Urothelium cell line (cell line): ENCODE measurements around the gene ASAP3.

Source experiments
- DNase-seq: peaks from one replicate; pipeline ENCODE4 v3.0.0; 2011; ENCODE audit warnings: low spot score, mixed read lengths
- FAIRE-seq: peaks from 2 replicates; lab custom pipeline; 2011; peaks lifted over from hg19 to GRCh38; lab: Jason Lieb, UNC

ASAP3 gene

DNA sequence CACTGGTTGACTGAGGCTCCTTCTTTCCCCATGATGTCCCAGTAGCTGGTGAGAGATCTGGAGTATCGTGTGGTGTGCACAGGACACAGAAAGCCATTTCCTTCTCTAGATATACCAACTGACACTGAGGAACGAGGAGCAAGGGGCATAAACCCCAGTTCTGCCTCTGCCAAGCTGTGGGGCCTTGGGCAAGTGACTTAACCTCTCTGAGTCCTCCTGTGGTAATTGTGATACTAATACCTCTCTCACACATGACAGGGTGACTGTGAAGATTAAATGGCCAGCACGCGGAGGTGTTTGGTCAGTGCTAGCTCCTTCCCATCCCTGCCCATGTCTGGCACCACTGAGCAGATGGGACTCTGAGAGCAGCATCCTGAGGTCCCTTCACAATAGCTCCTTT, 33.1 kb downstream of the ASAP3 start:
- FAIRE-seq (no peak), DNase-seq (no peak)

DNA sequence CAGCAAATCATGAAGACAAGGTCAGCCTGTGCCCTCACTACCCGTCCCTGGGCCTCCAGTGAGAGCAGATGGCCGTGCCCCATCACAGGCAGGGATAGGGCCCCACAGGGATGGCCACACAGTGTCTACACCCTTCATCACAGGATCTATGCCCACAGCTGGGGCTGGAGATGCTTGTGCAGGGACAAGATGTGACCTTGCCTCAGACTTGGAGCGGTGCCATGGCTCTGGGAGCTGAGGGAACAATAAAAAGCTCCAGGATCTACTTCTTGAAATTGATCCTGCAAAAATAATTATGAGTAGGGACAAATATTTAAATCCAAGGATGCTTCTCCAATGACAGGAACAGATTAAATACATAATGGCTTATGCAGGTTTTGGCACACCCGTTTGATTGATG, 34.0 kb downstream of the ASAP3 start:
- DNase-seq (no peak), FAIRE-seq (no peak)

DNA sequence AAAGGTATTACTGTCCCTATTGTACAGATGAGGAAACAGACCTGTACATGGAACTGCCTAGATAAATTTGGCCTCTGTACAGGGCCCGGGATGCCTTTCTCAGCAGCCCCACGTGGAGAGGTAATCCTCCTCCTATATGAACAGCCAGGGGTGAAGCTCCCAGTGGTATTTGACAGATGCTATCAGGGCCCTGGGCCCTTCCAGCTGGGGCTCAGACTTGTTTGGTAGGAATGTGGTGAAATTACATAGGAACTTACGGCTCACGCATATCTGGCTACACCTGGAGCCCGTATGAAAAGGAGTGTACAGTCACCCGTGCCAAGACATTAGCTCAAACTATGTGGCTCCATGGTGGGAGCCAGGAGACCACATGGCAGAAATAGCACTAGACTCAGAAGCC, 34.7 kb downstream of the ASAP3 start:
- FAIRE-seq, result no peak
- no peak for DNase-seq

DNA sequence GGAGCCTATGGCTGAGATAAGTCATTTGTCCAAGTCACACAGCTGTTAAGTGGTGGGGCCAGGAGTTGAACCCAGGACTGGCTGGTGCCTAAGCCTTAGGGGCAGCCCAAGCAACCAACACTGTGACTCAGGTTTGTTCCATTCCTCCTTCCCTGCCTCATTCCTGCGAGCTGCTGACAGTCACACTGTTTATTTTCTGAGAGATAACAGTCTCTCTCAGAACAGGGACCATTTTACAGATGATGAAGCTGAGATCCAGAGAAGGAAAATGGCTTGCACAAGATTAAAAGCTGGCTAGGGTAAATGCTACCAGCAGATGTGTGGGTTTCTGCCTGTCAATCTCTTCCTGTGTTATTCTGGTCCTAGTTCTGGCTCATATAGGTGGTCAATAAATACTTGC, 35.1 kb downstream of the ASAP3 start:
- DNase-seq, result no peak
- no peak for FAIRE-seq

DNA sequence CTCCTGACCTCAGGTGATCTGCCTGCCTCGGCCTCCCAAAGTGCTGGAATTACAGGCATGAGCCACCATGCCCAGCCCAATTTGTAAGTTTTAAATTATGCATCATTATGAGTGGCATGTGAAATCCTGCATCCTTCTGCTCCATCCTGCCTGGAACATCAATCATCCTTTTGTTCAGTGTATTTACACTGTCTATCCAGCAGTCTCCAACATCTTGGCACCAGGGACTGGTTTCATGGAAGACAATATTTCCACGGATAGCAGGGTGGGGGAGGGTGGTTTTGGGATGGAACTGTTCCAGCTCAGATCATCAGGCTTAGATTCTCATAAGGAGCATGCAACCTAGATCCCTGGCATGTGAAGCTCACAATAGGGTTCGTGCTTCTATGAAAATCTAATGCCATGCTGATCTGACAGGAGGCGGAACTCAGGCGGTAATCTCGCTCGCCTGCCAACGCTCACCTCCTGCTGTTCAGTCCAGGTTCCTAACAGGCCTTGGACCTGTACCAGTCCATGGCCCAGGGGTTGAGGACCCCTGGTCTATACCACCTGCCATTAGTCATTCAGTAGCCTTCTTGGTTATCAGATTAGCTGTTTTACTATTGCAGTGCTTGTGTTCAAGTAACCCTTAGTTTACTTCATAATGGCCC, 37.2 kb downstream of the ASAP3 start:
- no peak for FAIRE-seq
- DNase-seq, result no peak

DNA sequence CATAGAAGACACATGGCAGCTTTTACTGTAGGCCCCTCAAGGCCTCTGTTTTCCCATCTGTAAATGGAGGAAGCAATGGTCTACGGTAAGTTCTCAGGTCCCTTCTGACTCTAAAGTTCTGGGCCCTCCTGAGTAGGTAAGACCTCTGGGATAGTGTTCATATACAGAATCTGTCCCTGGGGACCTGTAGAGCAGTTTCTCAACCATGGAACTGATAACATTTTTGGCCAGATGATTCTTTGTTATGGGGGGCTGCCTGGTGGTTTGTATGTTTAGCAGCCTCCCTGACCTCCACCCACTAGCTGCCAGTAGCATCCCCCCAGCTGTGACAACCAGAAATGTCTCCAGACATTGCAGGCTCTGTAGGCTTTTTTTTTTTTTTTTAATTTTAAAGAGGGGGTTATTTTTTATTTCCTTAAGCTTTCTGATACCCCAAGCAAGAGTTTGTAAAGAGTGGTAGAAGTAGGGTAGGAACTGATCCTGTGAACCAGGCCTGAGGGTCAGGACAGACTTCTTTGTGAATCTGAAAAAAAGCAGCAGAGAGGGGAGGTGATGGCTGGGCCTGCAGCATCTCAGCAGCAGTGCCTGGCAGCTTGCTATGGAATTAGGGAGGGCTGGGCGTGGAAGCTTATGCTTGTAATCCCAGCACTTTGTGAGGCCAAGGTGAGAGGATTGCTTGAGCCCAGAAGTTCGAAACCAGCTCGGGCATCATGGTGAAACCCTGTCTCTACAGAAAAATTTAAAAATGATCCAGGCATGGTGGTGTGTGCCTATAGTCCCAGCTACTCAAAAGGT, 39.2 kb downstream of the ASAP3 start:
- DNase-seq, result no peak
- FAIRE-seq, result no peak

DNA sequence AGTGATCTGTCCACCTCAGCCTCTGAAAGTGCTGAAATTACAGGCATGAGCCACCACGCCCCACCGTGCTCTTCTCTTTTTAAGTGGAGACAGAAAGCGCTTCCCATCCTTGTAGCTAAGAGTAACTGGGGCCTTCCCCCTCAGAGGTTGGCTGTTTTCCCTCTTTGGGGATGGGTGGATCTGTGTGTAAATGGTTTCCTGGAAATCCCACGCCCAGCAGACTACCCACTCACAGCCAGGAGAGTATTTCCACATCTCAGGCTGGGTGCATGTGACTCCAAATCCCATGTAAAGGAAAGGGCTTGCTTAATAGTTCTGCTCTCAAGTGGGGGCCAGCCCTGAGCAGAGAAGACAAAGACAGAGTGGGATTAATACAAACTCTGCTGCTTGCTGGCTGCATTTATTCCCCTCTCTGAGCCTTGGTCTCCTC, 39.9 kb downstream of the ASAP3 start:
- DNase-seq (no peak), FAIRE-seq (no peak)

DNA sequence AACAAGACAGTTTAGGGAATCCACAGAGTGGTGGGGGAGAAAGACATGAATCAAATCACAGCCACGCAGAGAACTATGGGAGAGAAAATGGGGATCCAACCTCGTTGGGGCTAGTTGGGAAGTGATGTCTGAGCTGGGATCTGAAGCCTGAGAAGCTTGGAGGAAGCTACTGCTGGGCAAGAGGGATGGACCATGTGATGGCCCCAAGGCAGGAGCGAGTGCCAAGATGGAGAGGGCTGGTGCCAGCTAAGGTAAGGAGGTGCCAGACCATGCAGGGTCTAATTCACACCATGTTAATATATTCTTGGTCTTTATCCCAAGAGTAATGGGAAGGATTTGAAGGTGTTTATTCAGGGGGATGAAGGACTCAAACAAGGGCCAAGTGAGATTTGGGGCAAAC, 41.2 kb downstream of the ASAP3 start:
- FAIRE-seq (no peak), DNase-seq (no peak)

DNA sequence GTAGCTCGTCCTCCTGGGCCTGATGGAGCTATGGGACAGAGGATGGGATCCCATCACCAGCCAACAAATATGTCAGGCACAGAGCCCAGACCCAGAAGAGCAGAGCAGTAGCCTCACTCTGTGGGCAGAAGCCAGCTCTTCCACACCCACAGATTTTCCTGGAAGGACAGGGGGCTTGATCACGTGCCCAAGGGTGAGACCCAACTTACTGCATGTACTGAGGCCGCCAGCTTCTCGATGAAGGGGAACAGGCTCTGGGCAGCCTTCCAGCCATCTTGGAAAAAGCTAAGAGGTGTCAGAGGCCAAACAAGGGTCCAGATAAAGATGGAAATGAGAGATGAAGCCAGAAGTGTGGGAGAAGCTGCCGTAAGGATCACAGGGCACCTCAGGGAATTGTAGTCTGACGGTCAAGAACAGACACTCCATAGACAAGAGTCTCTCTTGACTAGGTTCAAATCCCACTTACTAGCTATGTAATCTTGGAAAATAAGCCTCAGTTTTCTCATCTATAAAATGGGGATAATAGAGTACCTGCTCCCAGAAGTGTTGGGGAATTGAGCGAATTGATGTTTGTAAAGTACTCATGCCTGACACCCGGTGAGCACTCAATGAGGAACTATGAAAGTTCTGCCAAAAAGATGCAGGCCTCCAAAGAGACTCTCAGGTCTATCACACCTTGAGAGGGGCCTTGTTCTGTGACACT, 42.4 kb downstream of the ASAP3 start:
- no peak for FAIRE-seq

DNA sequence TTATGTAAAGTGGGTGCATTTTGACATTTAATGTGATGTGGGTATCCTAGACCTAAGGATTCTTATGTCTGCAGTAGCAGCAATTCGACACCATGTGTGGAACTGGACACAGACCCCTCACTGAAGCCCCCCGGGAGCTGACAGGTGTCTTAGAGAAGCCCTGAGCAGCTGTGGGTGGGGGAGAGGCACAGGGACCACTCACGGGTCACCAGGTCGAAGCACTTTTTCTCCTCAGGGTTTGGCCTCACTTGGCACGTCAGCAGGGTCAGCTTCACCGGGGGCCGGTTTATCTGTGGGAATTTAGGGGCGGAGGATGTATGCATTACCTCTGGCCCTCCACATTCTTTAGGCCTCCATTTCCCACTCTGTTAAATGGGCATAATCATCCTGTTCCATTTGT, 45.4 kb downstream of the ASAP3 start:
- no peak for DNase-seq
- no peak for FAIRE-seq

More for the DNA sequence above, 42.4 kb downstream of the ASAP3 start:
- DNase-seq, result no peak

DNA sequence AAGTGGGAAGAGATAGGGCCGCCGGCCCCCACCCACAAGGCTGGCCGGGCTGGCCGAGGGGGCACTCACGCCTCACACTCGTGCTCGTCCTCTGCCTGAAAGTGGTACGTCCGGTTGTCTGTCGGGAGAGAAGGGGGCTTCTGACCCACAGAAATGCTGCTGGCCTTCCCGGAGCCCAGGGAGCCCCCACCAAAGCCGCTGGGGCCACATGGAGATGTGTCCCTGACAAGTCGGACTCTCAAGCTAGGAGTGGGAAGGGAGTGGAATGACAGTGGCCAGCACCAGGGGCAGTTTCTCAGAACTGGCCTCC, 46.7 kb downstream of the ASAP3 start:
- FAIRE-seq (no peak), DNase-seq (no peak)

DNA sequence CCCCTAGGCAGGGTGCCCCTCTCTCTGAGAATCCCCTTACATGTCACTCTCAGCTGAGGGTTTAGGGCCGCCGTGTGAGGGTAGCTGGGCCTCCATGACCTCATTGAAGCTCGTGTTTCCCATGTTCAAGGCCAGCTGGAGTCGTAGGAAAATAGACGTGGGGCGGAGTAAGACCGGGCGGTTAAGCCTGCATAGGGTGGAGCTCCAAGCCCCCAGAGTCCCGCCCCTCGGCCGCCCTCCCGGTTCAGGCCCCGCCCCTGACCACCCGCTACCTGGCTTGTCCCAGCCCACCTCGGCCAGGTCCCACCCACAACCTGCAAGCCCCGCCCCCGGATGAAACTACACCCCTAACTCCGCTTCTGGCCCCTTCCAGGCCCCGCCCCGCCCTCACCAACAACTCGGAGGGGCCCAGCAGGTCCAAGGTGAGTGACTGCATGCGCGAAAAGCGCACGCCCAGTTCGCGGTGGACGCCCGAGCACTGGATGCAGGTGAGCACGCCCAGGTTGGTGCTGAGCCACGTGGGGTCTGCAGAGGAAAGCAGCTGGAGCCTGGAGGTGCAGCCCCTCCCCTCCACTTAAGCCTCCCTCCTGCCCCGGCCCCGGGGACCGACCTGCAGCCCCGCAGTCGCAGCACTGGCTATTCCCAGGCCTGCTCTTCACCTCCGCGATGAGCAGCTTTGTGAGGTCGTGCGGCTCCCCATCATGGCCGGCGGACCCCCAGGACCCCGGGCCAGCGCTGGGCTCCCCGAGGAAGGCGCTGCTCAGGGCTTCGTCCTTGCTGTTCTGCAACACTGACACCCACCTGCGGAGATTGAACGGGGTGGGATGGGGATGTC, 47.2 kb downstream of the ASAP3 start:
- FAIRE-seq (no peak), DNase-seq (no peak)

DNA sequence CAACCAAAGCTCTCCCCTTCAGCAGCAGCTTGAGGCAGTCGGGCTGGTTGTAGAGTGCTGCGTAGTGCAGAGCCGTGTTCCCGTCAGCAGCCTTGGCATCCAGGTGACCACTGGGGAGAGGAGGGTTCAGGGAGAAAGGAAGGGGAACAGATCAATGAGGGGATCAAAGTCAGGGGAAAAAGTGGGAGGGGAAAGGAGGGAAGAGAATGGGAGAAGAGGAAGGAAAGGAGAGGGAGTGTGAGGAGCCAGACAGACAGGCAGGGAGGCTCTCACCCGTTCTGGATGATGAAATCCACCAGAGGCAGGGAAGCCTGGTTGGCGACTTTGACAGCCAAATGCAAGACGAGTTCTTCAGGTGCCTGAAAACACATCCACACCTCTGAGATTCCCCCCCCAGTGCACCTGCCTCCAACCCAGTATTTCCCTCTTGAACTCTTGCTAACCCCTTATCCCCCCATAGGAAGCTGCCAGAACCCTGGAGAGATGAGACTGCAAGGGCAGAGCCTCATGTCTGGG, 49.7 kb downstream of the ASAP3 start:
- DNase-seq, result no peak

DNA sequence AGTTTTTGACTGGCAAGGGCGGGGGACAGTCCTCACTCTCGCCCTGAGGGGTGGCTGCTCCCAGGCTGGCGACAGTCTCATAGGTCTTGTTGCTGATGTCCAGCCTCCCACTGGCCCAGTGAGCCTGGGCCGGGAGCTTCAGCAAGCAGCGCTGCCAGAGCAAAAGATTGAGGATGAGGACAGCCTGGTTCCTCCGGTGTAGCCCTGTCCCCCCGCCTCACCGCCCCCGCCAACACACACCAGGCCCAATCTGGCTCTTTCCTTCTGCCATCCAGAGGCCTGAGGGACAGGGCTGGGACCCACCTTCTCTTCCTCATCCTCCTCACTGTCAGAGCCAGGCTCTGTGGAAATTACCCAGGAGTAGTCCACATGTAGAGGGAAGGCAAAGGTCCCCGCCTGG, 50.9 kb downstream of the ASAP3 start:
- DNase-seq, result no peak
- no peak for FAIRE-seq

More for the DNA sequence above, 49.7 kb downstream of the ASAP3 start:
- FAIRE-seq, result no peak

DNA sequence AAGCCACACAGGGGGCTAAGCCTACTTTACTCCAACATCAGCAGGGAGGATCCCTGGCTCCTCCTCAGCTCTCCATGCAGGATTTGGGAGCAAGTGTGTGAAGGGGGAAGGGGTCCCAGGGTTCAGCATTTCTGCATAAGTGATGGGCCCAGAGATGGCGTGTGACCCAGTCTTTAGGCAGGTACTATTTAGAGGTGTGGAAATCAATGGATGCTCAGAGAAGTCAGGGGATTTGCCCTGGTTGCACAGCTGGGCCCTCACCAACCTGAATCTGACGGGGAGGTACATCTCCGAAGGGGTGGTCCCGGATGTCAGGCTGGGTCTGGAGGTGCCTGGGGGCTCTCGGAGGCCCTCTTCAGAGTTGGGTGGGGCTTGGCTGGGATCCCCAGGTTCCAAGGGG, 52.5 kb downstream of the ASAP3 start:
- no peak for DNase-seq
- no peak for FAIRE-seq

DNA sequence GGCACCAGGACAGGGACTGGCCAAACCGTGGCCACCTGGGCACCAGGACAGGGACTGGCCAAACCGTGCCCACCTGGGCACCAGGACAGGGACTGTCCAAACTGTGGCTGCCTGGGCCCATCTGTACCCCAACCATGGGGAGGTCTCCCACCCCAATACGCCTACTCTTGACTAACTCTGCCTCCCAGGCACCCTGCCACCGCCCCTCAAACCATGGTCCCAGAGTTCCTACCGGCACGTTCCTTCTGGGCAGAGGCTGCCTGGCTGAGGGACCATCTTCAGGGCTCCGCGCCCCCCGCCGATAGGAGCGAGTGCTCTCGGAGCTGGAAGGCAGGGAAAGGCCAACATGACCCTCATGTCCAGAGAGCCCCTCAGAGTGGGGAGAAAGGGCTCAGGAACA, 53.2 kb downstream of the ASAP3 start:
- FAIRE-seq, result no peak
- no peak for DNase-seq

DNA sequence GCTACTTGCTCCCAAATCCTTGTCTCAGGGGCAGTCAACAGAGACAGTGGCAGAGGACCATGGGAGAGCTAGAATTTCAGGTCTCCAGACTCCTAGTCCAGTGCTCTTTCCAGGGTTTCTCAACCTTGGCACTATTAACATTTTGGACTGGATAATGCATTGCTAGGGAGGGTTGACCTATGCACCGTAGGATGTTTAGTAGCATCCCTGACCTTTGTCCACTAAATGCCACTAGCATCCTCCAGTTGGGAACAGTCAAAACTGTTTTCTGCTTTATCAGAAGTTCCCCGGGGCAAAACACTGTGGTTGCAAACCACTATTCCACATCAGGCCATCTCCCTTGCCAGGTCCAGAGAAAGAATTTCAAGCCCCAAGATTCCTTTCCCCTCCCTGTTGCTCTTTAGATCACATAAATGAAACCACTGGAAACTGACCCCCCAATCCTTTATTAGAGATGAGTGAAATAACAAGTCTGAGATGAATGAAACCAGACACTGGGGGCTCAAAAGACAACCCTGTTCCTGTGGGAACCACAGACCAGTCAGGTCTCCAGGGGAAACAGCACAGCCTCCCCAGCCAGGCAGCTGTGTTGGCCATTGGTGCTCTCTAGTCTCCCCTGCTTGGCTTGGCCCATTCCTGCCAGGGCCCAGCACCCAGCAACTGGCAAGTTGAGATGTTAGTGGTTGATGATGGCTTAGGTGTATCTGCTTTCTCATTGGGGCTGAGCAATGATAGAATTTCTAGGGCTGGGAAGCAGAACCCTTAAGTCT, 55.7 kb downstream of the ASAP3 start:
- FAIRE-seq (no peak), DNase-seq (no peak)

DNA sequence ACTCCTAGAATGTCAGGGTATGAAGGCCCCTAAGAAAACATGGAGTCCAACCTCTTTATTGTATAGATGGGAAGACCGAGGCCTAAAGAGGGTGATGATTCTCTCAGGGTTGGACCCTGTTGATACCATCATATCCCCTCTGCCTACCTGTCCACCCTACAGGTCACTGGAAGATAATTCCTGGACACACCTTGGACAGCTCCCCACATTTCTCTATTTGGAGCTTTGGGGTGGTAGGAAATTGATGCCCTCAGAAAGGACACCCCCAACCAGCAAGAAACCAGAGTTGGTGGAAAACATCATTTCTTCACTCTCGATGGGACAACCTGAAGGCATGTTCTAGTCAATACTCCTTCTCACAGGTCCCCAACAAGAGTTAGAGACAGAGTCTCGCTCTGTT, 56.4 kb downstream of the ASAP3 start:
- no peak for DNase-seq

DNA sequence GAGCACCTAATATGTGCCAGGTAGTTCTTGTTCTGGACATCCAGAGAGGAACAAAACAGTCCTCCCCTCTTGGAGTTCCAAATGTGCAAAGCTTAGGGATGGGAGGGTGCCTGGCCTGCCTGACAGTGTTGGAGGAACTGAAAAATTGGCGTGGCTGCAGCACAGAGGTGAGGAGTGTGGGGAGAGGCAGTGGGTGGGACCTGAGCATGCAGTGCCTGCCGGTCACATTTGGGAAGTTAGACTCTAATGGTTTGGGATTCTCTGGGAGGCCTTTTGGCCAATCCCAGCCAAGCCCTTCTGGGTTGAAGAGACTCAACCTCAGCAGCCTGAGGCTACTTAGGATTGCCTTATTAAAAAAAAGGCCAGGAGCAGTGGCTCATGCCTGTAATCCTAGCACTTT, 57.2 kb downstream of the ASAP3 start:
- DNase-seq (no peak), FAIRE-seq (no peak)

More for the DNA sequence above, 56.4 kb downstream of the ASAP3 start:
- no peak for FAIRE-seq

DNA sequence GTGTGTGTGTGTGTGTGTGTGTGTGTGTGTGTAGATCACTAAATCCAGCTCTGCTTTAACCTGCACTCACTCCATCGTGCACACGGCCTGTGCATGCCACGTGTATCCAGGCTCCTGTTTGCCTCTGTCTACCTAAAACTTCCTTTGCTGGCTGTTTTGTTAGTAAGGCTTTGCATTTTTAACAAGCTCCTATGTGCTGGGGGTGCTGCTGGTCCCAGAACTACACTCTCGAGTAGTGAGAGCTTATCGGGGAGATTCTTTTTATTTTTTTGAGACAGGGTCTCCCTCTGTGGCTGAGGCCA, 58.8 kb downstream of the ASAP3 start:
- FAIRE-seq (no peak), DNase-seq (no peak)
